GM10266 (cell line): ENCODE data around the gene NID2.

ENCODE experiments used
- DNase-seq: peaks from one replicate; pipeline ENCODE4 v3.0.0; 2012; ENCODE audit errors: extremely low spot score
- TF ChIP-seq, protein P1 (sequence below): IDR thresholded peaks from 2 replicates; pipeline ENCODE4 v1.5.1; 2012; ENCODE audit warnings: mild to moderate bottlenecking, low read depth; ENCODE audit not compliant: control insufficient read depth, insufficient read depth; ENCODE audit errors: missing control alignments

The NID2 gene

DNA sequence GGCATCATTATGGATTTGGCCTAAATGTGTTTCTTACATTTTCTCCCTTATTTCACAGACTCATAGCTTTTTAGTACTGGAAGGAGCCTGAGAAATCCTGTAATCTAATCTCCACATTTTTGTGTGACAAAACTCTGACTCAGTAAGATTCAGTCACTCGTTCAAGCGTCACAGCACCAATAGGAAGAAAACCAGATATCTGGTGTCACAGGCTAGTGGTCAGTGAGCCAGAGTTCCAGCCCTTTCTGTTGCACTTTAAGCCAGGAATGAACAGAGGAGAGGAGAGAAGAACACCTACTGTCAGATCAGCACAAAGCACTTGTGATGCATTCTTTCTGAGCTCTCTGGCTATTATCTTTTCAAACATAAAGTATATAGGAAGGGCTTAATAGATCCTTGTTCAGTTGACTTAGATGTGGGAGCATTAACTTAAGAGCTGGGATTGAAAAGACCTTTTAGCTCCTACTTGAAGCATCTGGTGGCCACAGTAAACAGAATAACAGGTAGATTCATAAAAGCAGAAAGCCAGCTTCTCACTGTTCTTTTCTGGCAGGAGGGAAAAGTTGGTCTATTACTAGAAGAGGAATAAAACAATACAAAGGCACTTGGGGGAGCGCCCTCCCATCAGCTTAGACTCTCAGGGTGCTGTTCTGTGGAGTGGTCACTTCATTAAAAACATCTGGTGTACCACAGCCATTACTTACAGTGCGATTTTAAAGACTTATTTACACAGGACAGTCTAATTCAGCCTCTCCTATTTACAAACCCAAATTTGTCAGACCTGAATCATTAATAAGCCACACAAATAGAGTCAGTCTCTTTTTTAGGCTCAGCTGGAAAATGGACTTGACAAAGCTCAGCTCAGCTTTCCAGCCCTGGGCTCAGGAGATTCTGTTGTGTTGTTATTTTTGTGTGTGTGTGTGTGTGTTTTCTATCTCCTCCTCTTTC lies 12.2 kb upstream of the NID2 start:
- TF ChIP-seq, protein P1, sequence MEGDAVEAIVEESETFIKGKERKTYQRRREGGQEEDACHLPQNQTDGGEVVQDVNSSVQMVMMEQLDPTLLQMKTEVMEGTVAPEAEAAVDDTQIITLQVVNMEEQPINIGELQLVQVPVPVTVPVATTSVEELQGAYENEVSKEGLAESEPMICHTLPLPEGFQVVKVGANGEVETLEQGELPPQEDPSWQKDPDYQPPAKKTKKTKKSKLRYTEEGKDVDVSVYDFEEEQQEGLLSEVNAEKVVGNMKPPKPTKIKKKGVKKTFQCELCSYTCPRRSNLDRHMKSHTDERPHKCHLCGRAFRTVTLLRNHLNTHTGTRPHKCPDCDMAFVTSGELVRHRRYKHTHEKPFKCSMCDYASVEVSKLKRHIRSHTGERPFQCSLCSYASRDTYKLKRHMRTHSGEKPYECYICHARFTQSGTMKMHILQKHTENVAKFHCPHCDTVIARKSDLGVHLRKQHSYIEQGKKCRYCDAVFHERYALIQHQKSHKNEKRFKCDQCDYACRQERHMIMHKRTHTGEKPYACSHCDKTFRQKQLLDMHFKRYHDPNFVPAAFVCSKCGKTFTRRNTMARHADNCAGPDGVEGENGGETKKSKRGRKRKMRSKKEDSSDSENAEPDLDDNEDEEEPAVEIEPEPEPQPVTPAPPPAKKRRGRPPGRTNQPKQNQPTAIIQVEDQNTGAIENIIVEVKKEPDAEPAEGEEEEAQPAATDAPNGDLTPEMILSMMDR: no peak
- no peak for DNase-seq

DNA sequence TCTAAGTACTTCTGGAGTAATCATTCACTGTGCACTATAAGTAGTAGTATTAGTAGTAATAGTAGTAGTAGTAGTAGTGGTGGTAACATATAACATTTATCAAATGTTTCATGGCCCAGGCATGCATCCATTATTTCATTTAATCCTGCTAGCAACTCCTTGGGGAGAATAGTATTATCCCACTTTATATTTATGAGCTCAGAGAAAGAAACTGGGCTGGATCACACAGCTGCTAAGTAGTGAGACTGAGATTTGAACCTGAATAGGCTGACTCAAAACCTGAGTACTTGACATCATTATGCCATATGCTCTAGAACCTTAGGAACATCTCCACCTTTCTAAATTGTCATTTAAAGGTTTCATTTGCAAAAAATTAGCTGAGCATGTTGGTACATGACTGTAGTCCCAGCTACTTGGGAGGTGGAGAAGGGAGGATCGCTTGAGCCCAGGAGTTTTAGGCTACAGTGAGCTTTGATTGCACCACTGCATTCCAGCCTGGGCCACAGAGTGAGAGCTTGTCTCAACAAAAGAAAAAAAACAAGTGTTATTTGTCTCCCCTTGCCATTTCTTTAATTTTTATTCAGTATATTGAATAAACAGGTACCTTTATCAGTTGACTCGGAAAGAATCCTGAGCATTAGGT lies 11.4 kb upstream of the NID2 start:
- TF ChIP-seq, protein P1: no peak
- DNase-seq: no peak

DNA sequence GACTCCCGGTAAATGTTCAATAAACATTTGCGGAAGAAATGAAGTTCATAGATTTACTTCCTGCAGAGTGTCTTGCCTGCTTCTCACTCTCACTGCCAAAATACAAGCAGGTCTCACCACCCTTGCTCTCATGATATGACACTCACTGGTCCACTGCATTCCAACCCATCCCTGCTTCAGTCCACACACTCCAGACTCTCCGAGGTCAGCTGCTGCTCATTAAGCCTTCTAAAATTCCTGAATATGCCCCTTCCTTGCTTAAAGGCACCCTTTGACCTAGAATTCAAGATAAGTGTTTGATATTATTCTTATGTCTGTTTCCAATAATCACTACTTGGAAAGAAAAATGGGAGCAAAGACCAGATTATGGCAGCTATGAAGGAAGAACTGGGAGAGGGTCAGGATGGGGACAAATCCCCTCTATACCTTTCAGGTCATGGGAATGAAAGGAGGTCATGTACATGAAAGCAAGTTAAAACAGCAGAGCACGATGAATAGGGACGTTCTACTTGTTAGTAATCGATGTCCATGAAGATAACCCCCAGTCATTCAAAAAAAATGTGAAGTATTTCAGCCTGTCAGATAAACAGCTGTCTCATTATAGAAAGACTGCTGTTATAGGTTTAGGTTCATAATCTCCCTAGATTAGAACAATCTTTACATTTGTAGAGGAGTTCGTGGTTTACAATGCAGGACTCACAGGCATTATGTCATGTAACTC lies 10.5 kb upstream of the NID2 start:
- no peak for DNase-seq
- TF ChIP-seq, protein P1: no peak

DNA sequence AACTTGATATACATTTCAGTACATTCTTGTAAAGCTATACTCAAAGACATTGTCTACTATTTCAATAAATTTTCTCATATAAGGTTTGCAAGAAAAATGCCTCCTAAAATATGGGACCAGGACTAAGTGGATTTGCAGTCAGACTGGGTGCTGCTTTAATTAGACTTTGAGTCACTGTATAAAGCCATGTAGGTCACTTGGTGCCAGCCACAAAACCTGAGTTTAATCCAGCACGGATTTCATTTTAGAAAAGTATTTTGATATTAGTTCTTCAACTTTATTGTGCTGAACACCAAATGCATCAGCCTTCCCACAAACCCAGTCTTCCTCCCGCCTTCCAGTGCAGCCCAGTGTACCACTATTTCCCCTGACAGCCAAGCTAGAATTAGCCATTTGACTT lies 9.9 kb upstream of the NID2 start:
- TF ChIP-seq, protein P1: no peak
- DNase-seq: no peak

DNA sequence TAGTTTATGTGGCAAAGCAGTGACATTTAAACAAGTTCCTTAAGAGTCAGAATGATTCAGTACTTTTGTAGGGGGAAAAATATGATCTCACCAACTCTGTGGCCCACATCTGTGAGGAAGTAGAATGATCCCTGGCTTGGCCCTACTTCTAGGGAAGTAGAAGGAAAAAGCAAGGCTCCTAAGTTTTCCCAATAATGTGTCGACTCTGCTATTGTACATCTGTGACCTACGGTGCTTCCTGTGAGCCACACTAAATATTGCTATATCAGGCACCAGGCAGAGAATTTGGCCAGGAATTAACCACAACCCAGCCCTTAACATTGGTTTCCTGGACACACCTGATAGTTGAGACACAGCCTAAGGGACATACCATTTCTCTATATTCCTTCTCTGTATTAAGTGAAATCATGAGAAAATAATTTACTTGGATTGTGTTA lies 9.3 kb upstream of the NID2 start:
- no peak for DNase-seq
- TF ChIP-seq, protein P1: no peak

DNA sequence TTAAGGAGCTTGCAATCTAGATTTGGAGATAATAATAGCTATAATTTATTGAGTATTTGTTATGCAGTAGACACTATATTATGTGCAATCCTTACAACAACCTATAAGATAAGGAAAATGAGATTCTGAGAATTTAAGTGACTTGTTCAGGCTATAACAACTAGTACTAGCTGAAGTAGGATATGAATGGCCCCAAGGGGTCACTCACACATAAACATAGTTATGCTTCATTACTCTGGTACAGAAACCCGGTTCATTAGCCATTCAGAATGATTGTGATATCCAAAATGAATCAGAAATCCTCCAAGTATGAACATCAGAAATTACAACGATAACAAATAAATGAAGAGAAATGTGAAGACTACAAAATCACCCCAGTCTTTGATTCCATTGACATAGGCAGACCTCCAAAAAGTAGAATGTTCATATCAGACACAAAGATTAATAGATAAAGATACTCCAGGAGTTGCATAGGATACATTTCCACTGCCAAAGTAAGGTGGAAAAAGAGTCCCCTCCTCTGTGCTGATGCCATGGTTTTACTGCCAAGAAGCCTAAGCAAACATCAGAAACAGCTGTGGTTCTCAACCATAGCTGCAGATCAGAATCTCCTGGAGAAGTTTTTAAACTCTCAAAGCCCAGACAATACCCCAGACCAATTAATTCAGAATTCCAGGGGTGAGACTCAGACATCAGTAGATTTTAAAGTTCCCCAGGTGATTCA lies 8.6 kb upstream of the NID2 start:
- DNase-seq: no peak
- TF ChIP-seq, protein P1: no peak
